HG03066 (cell line): Measurements from ENCODE around the gene ABHD17A.

Source experiments
- ATAC-seq: cut with Tn5 transposase; IDR thresholded peaks from one replicate; pipeline ENCODE4 v1.9.1; 2021; ENCODE audit warnings: low read depth; ENCODE audit not compliant: unreplicated experiment

ABHD17A gene

DNA sequence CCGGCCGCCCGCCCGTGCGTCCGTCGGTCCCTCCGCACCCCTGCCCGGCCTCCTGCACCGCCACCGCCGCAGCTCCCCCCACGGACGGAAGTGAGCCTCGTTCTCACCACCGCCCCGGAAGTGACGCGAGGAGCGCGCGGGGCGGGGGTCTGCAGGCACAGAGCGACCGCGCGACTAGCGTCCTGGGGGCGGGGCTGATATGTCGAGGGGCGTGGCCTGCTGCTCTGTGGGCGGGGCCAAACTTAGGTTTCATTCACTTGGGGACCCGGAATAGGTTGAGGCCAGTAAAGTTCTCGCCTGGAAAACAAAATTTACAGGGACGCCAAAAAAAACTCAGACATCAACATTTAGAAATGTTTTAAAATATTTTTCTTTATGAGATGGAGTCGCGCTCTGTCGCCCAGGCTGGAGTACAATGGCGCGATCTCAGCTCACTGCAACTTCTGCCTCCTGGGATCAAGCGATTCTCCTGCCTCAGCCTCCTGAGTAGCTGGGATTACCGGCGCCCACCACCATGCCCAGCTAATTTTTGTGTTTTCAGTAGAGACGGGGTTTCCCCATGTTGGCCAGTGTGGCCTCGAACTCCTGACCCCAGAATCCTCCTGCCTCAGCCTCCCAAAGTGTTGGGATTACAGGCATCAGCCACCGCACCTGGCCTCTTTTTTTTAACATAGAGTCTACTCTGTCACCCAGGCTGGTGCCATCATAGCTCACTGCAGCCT lies at the start of gene ABHD17A:
TSS of gene ABHD17A (minus strand) at position 99 of the 722 bp plus-strand sequence. CDS start 3,930 bp downstream, outside the sequence.
- peak; percentile 78 for ATAC-seq

DNA sequence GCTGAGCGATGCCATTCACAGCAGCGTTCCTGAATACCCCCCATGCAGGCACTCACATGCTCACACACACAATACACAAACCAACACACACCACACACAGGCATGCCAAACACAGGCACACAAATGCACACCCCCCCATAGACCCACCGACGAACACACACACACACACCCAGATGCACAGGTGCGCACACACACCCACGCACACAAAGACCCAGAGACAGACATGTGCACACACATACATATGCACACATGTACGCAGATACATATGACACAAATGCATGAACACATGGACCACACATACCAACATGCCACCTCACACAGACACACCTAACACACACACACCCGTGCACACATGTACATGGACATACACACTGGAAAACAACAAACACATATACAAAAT lies 48.6 kb upstream of the ABHD17A start:
- no peak for ATAC-seq

DNA sequence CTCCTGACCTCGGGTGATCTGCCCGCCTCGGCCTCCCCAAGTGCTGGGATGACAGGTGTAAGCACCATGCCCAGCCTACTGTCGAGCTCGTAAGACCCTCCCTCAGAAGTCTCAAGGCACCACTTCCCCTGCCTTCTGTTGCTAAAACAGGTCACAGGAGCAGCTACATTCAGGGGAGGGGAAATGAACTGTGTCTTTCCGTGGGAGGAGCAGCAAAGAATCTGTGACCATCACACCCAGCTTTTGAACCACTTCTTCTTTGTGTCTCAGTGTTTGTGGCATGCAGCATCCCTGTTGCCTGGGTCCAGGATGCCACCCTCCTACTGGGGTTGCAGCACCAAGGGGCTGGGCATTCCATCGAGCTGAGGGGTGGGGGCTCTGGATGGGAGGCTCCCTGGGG lies 47.9 kb upstream of the ABHD17A start:
- no peak for ATAC-seq

DNA sequence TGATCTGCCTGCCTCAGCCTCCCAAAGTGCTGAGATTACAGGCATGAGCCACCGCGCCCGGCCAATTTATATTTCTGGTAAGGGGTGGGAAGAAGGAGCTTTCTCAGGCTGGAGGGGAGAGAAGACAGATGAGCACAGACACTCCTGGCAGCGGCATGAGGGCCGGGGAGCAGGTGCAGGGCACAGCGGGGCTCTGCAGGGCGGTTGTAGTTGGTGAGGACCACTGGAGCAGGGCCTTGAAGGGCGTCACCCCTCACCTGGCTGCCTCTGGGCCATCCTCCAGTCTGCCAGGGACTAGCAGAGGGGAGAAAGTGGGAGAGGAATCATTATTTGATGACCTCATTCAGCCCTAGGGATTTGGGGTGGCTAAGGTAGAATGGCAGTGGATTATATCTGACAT lies 47.1 kb upstream of the ABHD17A start:
- ATAC-seq = no peak

DNA sequence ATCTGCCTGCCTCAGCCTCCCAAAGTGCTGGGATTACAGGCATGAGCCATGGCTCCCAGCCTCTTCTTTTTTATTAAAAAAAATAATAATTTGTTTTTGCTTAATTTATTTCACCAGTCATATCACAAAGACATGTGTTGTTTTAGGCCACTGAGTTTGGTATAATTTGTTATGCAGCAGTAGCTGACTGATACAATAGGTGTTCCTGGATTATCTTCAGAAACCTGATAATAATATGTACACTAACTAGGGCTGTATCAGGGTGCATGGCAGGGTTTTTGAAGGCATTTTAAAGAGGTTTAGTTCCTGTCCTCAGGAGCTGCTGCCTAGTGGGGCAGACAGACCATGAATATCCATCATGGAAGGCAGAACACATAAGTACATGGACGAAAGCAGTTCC lies 46.1 kb upstream of the ABHD17A start:
- ATAC-seq = no peak

DNA sequence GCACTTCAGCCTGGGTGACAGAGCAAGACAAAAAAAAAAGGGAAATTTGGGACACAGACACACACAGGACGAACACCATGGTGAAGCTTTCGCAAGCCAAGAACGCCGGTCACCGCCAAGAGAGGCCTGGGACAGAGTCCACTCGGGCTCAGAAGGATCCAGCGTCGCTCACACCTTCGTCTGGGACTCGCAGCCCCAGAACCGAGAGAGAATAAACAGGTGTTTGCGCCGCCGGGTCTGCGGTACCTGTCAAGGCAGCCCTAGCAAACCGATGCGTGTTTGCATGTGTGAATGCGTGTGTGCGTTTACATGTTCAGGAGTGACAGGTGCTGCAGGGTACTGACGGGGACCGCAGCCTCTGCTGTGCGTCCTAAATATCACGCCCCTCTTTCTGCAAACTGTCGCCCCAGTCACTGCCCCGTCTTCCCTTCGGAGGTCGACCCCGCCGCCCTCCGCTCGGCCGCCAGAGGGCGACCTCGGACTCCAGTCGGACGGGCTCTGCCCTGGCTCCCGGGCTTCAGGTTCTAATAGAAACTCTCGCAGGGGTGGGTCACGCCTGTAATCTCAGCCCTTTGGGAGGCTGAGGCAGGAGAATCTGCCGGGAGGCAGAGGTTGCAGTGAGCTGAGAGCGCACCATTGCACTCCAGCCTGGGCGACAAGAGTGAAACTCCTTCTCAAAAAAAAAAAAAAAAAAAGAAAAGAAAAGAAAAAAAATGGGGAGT lies 43.9 kb upstream of the ABHD17A start:
- ATAC-seq = no peak

DNA sequence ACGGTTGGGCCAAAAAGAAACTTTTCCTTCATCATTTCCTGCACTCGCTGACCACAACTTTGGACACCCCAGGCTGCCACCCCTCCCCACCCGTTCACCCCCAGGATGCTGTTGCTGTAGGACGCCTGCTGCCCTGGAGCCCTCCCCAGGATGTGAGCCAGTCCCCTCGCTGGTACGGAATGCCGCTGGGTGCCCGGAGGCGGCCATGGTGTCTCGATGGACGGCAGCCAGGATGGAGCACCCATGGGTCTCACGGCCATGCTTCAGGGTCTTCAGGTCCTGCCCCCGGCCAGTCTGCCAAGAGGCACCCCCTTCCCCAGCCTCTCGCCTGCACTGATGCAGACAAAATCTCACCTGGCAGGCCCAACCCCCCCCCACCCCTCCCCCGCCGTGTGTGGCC lies 40.2 kb upstream of the ABHD17A start:
- ATAC-seq = no peak

DNA sequence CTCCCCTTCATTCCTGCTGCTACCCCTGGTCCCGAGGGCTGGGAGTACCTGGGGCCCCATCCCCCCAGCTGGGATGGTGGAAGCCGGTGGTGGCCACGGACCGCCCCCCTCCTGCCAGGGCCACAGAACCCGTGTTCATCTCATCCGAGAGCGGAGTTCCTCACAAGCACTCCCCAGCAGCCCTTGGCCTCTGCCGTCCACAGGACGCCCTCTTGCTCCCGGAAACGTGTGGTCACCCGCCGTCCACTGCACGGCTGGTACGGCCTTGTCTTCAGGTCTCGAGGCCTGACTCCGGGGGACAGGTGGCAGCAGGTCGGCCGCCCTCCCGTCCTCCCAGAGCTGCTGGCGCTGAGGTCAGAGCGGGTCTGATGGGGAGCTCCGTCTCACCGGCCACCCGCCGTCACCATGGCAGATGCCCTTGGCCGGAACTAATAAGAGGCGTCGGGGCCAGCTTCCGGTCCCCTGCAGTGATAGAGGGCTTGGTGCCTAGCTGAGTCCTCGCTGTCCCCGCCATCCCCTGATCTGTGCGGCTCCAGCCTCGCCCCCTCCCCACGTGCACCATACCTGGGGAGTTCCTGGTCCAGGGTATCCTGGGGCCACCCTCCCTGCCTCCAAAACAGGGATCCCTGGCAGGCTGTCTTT lies 39.1 kb upstream of the ABHD17A start:
- no peak for ATAC-seq

DNA sequence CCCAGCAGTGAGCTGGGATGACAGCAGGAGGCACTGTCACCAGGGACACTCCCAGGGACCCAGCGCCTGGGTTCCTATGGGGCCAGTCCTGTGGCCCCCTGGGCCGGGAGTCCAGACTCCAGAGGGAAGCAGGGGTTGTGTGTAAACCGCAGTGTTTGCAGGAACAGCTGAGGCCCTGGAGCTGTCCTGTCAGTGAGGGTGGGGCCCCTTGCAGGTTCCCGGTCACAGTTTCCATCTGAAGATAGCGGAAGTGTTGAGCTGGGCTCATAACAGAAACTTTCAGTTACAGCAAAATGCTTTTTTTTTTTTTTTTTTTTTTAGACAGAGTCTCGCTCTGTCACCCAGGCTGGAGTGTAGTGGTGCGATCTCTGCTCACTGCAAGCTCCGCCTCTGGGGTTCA lies 38.0 kb upstream of the ABHD17A start:
- ATAC-seq = no peak

DNA sequence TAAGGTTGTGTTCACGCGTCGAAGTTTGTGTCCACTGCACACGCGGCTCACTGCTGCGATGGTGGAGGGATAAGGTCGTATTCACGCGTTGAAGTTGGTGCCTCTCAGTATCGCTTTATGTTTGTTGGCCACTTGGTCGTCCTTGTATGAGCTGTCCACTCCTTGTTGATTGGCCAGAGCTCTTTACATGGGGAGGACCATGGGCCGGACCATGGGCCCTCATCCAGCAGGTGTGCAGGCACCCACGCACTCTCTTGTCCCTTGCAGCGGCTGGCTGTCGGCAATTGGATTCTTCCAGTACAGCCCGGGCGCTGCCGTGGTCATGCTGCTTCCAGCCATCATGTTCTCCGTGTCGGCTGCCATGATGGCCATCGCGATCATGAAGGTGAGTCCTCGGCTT lies 37.5 kb upstream of the ABHD17A start:
- no peak for ATAC-seq

DNA sequence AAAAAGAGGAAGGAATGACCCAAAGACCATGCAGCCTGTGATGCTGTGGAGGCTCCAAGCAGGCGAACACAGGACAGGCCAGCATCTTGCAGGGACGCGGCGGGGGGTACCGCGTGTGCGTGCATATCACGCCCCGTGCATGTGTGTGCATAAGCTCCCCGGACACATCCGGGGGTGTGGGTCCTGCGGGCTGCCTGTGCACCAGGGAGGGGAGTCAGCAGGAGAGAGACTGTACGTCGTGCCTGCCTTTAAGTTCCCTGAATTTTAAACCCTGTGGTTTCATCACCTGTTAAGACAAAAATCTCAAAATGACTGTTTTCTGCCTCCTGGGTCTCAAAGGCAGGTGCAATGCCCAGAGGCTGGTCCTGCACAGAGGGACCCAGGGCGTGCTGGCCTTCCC lies 36.5 kb upstream of the ABHD17A start:
- no peak for ATAC-seq

DNA sequence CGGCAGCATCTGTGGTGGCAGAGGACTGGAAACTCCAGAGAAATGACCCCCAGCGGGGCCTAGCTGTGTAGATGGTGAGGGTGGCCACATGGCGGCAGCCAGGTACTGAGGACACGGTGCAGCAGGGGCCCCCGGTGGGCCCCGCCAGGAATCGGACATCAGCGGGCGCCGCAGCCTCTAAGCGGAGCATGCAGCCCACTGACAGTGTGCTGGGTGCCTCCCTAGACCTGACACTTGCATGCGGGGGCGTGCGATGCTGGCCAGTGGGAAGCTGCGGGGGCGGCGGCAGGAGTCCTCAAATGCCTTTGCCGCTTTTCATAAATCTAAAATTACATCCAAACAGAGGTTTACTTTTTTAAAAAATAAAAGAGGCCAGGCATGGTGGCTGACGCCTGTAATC lies 36.0 kb upstream of the ABHD17A start:
- no peak for ATAC-seq

DNA sequence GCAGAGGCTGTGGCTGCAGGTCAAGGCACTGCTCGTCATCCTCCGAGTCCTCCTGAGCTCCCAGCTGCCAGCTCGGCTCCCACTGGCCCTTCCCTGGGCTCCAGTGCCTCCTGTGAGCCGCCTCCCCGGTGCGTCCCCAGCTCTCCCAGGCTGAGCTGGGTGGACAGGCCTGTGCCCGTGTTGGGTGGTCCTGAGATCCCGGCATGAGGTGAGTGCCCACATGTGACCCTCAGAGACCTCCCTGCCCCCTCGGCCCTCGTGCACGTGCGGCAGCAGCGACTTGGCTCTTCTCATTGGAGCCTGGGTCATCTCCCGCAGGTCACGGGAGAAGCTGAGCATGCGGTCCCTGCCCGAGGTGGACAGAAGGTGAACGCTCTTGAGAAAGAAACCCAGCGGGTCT lies 35.3 kb upstream of the ABHD17A start:
- no peak for ATAC-seq

DNA sequence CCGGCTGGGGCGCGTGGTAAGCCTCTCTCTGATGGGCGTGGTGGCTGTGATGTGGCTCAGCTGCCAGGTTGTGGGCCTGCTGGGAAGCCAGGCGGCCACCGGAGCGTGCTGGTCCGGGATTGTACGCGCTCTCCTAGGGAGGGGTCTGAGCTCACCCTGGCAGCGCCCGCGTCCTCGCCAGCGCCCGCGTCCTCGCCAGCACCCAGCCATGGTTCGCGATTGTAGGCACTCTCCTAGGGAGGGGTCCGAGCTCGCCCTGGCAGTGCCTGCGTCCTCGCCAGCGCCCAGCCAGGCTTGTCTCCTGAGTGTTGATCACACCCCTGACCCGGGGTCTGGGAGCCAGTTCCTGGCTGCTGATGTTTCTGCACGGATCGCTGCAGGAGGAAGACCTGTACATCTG lies 33.7 kb upstream of the ABHD17A start:
- no peak for ATAC-seq

DNA sequence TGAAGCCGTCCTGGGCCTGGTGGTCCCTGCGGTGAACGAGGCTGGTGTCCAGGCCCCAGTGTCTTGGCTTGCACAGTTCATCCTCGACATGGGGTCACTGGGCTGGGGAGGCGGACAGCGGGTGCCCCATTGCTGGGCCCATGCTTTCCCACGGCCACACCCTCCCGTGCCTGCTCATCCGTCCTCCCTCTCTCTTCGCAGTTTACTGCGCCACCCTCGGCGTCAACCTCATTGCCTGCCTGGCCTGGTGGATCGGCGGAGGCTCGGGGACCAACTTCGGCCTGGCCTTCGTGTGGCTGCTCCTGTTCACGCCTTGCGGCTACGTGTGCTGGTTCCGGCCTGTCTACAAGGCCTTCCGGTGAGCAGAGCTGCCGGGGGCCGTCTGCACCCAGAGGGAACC lies 32.6 kb upstream of the ABHD17A start:
- no peak for ATAC-seq

DNA sequence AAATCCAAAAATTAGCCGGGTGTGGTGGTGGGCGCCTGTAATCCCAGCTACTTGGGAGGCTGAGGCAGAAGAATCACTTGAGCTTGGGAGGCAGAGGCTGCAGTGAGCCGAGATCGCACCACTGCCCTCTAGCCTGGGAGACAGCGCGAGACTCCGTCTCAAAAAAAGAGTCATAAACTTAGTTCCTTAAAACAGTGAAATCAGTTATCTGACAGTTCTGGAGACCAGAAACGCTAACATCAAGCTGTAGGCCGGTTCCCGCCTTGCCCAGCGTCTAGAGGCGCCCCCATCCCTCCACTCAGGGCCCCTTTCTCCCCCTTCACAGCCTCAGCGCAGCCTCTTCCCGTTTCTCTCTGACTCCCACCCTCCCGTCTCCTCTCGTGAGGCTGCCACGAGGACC lies 31.9 kb upstream of the ABHD17A start:
- no peak for ATAC-seq

DNA sequence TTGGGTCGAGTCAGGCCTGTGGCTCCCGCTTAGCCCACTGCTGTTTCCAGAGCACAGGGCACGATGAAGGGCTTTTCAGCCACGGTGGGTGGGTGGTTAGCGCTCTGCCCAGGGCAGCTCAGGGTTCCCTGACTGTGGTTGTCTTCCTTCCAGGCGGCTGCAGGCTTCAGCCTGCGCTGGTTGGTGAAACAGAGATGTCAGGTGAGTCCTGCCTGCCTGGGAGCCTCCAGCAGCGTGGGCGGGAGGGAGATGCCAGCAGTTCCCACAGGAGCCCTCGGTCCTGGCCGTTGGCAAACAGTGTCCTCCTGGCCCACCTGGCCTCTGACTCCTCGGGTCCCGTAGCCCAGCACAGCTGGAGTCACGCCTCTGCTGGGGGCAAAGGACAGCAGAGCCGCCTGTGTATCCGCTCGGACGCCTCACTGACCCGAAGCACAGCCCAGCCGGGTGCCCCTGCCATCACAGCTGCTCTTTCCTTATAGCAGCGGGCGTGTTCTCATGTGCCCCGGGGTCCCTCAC lies 29.6 kb upstream of the ABHD17A start:
- ATAC-seq = no peak

DNA sequence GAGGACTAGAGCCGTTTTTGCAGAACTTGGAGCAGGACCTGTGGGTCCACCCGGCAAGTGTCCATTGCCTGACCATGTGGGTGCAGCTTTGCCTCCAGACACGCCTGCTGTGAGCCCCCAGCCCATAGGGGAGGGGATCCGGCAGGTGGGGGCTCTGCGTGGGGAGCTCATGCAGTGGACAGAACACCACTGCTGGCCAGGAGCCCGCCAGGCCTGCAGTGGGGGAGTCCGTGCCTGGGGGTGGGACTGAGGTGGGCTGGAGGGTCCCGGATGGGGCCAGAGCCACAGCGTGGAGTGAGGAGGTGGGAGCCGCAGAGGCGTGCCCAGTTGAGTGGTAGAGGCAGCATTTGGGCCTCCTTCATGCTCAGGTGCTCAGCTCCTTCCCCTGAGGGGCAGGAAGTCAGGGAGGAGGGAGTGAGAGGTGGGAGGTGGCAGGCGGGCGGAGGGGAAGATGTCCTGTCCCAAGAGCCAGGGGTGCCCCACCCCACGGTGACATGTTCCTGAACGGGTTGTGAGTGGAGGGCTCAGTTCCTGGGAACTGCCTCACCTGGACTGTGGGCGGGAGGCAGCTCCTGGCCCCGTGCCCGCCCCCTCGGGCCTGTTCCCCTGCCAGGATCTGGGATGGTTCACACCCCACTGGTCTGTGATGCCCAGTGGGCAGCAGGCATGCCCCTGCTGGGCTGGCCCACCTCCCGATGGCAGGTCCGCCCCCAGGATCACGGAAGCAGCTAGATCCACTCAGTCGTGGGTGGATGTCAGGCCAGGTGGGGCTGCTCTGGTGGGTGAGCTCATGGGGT lies 28.7 kb upstream of the ABHD17A start:
- no peak for ATAC-seq

DNA sequence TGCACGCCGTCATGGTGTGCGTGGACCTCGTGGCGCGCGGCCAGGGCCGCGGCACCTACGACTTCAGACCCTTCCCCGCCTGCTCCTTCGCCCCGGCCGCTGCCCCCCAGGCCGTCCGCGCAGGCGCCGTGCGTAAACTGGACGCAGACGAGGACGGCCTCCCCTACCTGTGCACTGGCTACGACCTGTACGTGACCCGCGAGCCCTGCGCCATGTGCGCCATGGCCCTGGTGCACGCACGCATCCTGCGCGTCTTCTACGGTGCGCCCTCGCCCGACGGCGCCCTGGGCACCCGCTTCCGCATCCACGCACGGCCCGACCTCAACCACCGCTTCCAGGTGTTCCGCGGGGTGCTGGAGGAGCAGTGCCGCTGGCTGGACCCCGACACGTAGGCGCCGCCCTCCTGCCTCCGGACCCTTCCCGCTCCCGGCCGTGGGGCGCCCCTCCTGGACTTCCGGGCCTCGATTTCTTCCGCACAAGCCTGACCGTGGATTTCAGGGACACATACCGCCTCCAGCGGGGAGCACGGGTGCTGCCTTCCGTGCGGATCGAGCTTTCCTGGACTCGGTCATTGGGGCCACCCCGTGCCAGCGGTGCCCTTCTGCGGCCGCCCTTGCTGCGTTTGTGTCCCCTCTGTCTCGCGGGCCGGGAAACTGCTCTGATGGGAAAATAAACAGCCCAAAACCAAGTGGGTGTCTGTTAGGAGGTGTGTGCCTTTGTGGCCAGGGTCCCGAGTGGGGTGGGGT lies 27.6 kb upstream of the ABHD17A start:
- ATAC-seq = no peak

DNA sequence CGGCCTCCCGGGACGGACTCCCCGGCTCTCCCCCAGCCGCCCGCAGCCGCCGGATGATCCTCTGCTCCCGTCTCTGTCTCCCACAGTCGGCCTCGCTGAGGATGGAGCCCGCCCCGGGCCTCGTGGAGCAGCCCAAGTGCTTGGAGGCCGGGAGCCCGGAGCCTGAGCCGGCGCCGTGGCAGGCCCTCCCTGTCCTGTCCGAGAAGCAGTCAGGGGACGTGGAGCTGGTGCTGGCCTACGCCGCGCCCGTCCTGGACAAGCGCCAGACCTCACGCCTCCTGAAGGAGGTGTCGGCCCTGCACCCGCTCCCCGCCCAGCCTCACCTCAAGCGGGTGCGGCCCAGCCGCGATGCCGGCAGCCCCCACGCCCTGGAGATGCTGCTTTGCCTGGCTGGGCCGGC lies 26.7 kb upstream of the ABHD17A start:
- no peak for ATAC-seq
